BJ (cell line): ENCODE results near the gene AUH. TPM values are rescaled to one million over a fixed set of nuclear protein-coding genes. Genes with fewer than 3 reads are reported as not detected.
A peak's percentile ranks its signal among the peaks of the same experiment; 100 is the strongest.

Experiments
- CTCF ChIA-PET: fragments of 350-600 bp; formaldehyde crosslinking; extraction: SDS; loops from one replicate; lab custom pipeline; 2021; ENCODE audit warnings: antibody characterized with exemption, inconsistent platforms; lab: Yijun Ruan, JAX
- POLR2A ChIA-PET: fragments of 300-600 bp; sonication (Branson Sonifier 250); formaldehyde crosslinking; extraction: SDS; loops from one replicate; lab custom pipeline; 2021; ENCODE audit warnings: antibody characterized with exemption; lab: Charles Lee
- DNase-seq: peaks from one replicate; pipeline ENCODE4 v3.0.0-alpha.2; 2011; ENCODE audit warnings: low read depth
- H3K27me3 ChIP-seq: 2 replicates; pipeline ENCODE4 v1.6.0; 2011; ENCODE audit warnings: low read length; ENCODE audit not compliant: control insufficient read depth, insufficient read depth
- H3K36me3 ChIP-seq: 2 replicates; pipeline ENCODE4 v1.5.1; 2011; ENCODE audit warnings: low read length; ENCODE audit not compliant: control insufficient read depth, insufficient read depth
- H3K4me3 ChIP-seq: 2 replicates; pipeline ENCODE4 v1.5.1; 2011; ENCODE audit warnings: low read depth, mild to moderate bottlenecking, control low read depth, low read length
- CTCF ChIP-seq: IDR thresholded peaks from 2 replicates; pipeline ENCODE4 v1.5.1; 2011; ENCODE audit warnings: low read depth, mild to moderate bottlenecking, control low read depth, inconsistent platforms, low read length, moderate library complexity; ENCODE audit not compliant: insufficient read depth
- polyA minus RNA-seq: library from RNA; depleted of rRNA, polyadenylated mRNA; stranded (reverse); fragments of >200 nt; gene quantifications from 2 replicates; pipeline ENCODE4 v1.2.3, GENCODE V29; 2011; rRNA and poly(A)+ RNA removed
- polyA plus RNA-seq: library from polyadenylated mRNA; depleted of rRNA; stranded (reverse); fragments of >200 nt; gene quantifications from 2 replicates; pipeline ENCODE4 v1.2.3, GENCODE V29; 2011; rRNA removed

Gene AUH
- 4.1 and 5.9 TPM in 2 replicates for polyA plus RNA-seq
- 1.3 and 4.2 TPM in 2 replicates for polyA minus RNA-seq

GRCh38 chr9:91361291-91362050 lies at the start of gene AUH:
TSS of gene AUH (minus strand) at chr9:91361918. CDS start at chr9:91361889, 29 bp downstream.
- no peaks in the 10 kb centered on the region for H3K27me3 ChIP-seq
- ChIA-PET POLR2A (no interaction called here), CTCF (interaction anchor here (0.7 to 1.5 kb wide), 5 partner anchors 26 to 272 kb away, joined by 3 to 4 read pairs (median 3); no protein-coding TSS in a partner anchor)
- peak within 1 kb of the TSS; percentile 97 for H3K4me3 ChIP-seq
- H3K36me3 ChIP-seq, result no peaks in the 10 kb centered on the region
- no peak for TF ChIP-seq CTCF
- DNase-seq, result no peak

GRCh38 chr9:91411096-91411771 lies 49.5 kb upstream of the AUH start:
- no peaks in the 10 kb centered on the region for H3K27me3 ChIP-seq
- ChIA-PET POLR2A (no interaction called here), CTCF (interaction anchor here (0.7 to 2.5 kb wide), 4 partner anchors 8 to 322 kb away, joined by 3 to 7 read pairs (median 4); no protein-coding TSS in a partner anchor)
- peaks cover 11% of the 10 kb centered on the region for H3K36me3 ChIP-seq
- TF ChIP-seq CTCF, result no peak
- no peak for DNase-seq
- no peak overlapping the region for H3K4me3 ChIP-seq

GRCh38 chr9:91410161-91410560 lies 48.4 kb upstream of the AUH start:
- no peak for DNase-seq
- CTCF ChIA-PET, result interaction anchor here (2.2 to 2.5 kb wide), 2 partner anchors 16 to 321 kb away, joined by 6 to 7 read pairs; no protein-coding TSS in a partner anchor
- Histone ChIP-seq H3K27me3 (no peaks in the 10 kb centered on the region), H3K4me3 (no peak overlapping the region), H3K36me3 (peaks cover 11% of the 10 kb centered on the region)
- no peak for TF ChIP-seq CTCF
- POLR2A ChIA-PET, result no interaction called here

- ChIA-PET POLR2A (no interaction called here), CTCF (no interaction called here)
- H3K27me3 ChIP-seq, result no peaks in the 10 kb centered on the region
- no peak for TF ChIP-seq CTCF
- peaks cover 11% of the 10 kb centered on the region for H3K36me3 ChIP-seq
- DNase-seq, result no peak
- H3K4me3 ChIP-seq, result no peak overlapping the region
Observed at GRCh38 chr9:91408475-91408874, 46.8 kb upstream of the AUH start.
